Natural killer cell (primary cell): Measurements from ENCODE around the gene C11orf16. TPM values are rescaled to one million over a fixed set of nuclear protein-coding genes. Genes with fewer than 3 reads are reported as not detected.

Experiments
- ATAC-seq, 3 donors: fragments of 150-1000 bp in 2 of 3; fragments of 200-7000 bp in 1 of 3; cut with Tn5 transposase; 1 replicate in 1 of 3; 2 replicates in 2 of 3; pipeline ENCODE4 v1.10.0; 2021; ENCODE audit warnings: mild to moderate bottlenecking in 2 of 3, moderate library complexity in 2 of 3
- DNase-seq, 2 donors: peaks; one replicate each; pipeline versions ENCODE4 v3.0.0 to v3.0.0-alpha.2; 2013 to 2021; ENCODE audit warnings: mixed read lengths in 1 of 2
- H3K27ac ChIP-seq: one replicate; pipeline ENCODE4 v1.5.1; 2013; ENCODE audit warnings: mild to moderate bottlenecking, low read length
- H3K27me3 ChIP-seq: one replicate; pipeline ENCODE4 v1.6.1; 2013; ENCODE audit warnings: low read length; ENCODE audit not compliant: control insufficient read depth, insufficient read depth
- H3K36me3 ChIP-seq: one replicate; pipeline ENCODE4 v1.6.1; 2013; ENCODE audit warnings: low read length; ENCODE audit not compliant: control insufficient read depth, insufficient read depth
- H3K4me1 ChIP-seq: one replicate; pipeline ENCODE4 v1.6.1; 2013; ENCODE audit warnings: low read length; ENCODE audit not compliant: control insufficient read depth, insufficient read depth
- H3K4me3 ChIP-seq: one replicate; pipeline ENCODE4 v1.5.1; 2013; ENCODE audit warnings: low read length
- H3K9me3 ChIP-seq: one replicate; pipeline ENCODE4 v1.6.1; 2013; ENCODE audit warnings: low read length; ENCODE audit not compliant: control insufficient read depth, insufficient read depth
- H3K27ac Mint-ChIP-seq, 2 donors: one replicate each; pipeline ENCODE4 v1.8.0; 2022; ENCODE audit warnings: mild to moderate bottlenecking in 2 of 2, mixed read lengths in 2 of 2, moderate library complexity in 1 of 2
- H3K27me3 Mint-ChIP-seq, 2 donors: one replicate each; pipeline ENCODE4 v1.8.0; 2022; ENCODE audit warnings: low read depth in 2 of 2, mixed read lengths in 2 of 2
- H3K36me3 Mint-ChIP-seq: one replicate; pipeline ENCODE4 v1.8.0; 2022; ENCODE audit warnings: mixed read lengths
- H3K4me1 Mint-ChIP-seq, 2 donors: one replicate each; pipeline ENCODE4 v1.8.0; 2022; ENCODE audit warnings: mixed read lengths in 2 of 2
- H3K4me3 Mint-ChIP-seq: one replicate; pipeline ENCODE4 v1.8.0; 2022; ENCODE audit warnings: mild to moderate bottlenecking, moderate library complexity, mixed read lengths
- H3K9me3 Mint-ChIP-seq, 2 donors: one replicate each; pipeline ENCODE4 v1.8.0; 2022; ENCODE audit warnings: mixed read lengths in 2 of 2
- CTCF ChIP-seq: fragments of 200-600 bp; IDR thresholded peaks from one replicate; pipeline ENCODE4 v1.8.0; 2022; ENCODE audit warnings: antibody characterized with exemption
- WGBS: methylation state at CpG from one replicate; pipeline ENCODE4 v1.1.7; 2013; ENCODE audit warnings: missing lambda C conversion rate; ENCODE audit not compliant: insufficient coverage; 5-methylcytosine and 5-hydroxymethylcytosine counted together
- intact Hi-C: fragments of 100-400 bp; cut with micrococcal nuclease; formaldehyde crosslinking; loops from one replicate; pipeline ENCODE4 v1.14.2; 2022
- total RNA-seq, 4 donors: library from RNA; stranded (reverse); fragments of 120-200 nt in 1 of 4; gene quantifications; one replicate each; pipeline versions ENCODE4 v1.2.3 to v1.2.4, GENCODE V29; 2013 to 2022

Gene C11orf16
- total RNA-seq, 3 donors from 2014 or later (not counting 1 experiment from before 2014, with no cell fraction given): not detected

- Histone ChIP-seq H3K27ac (peak overlapping the region; percentile 32), H3K4me1 (peaks cover 16% of the 10 kb centered on the region), H3K27me3 (no peaks in the 10 kb centered on the region), H3K4me3 (no peak overlapping the region), H3K9me3 (no peaks in the 10 kb centered on the region), H3K36me3 (peaks cover 8% of the 10 kb centered on the region)
- intact Hi-C loops: loop anchor here (2.0 to 5.0 kb wide), 2 partner anchors 43 to 223 kb away; no protein-coding TSS in a partner anchor
- no peaks in the 10 kb centered on the region for H3K36me3 Mint-ChIP-seq
- DNase-seq (peak in 1 of 2 donors; percentile 71), ATAC-seq (peak; percentile 28 to 44 (median 39))
- peak overlapping the region; percentile 61 for H3K4me3 Mint-ChIP-seq
- H3K9me3 Mint-ChIP-seq: no peaks in the 10 kb centered on the region
- H3K27ac Mint-ChIP-seq: peak overlapping the region; percentile 57 to 69
- TF ChIP-seq CTCF: peak; percentile 53
- peaks cover 1 to 2% of the 10 kb centered on the region in 2 donors for H3K27me3 Mint-ChIP-seq
- 9% methylated on average over 9 of the region's 9 CpGs for WGBS
- peaks cover 21 to 30% of the 10 kb centered on the region in 2 donors for H3K4me1 Mint-ChIP-seq
Observed at GRCh38 chr11:8913961-8914660, 18.6 kb downstream of the C11orf16 start.

- under 1% methylated on average over 68 of the region's 68 CpGs for WGBS
- intact Hi-C loops: loop anchor here (5.0 kb wide), 1 partner anchor 46 kb away; no protein-coding TSS in a partner anchor
- Mint-ChIP-seq H3K4me3 (peak within 1 kb of the TSS; percentile 97), H3K9me3 (no peaks in the 10 kb centered on the region), H3K27me3 (peaks cover 12 to 13% of the 10 kb centered on the region in 2 donors), H3K4me1 (peaks cover 21 to 33% of the 10 kb centered on the region in 2 donors), H3K27ac (peak within 1 kb of the TSS in 1 of 2 donors; percentile 83), H3K36me3 (no peaks in the 10 kb centered on the region)
- DNase-seq: peak; percentile 44 to 91
- H3K4me1 ChIP-seq: peaks cover 16% of the 10 kb centered on the region
- no peaks in the 10 kb centered on the region for H3K36me3 ChIP-seq
- ATAC-seq: peak; percentile 66 to 86 (median 78)
- no peak for TF ChIP-seq CTCF
- peak within 1 kb of the TSS; percentile 31 for H3K27ac ChIP-seq
- H3K27me3 ChIP-seq: no peaks in the 10 kb centered on the region
- no peaks in the 10 kb centered on the region for H3K9me3 ChIP-seq
- peak within 1 kb of the TSS; percentile 71 for H3K4me3 ChIP-seq
Observed at GRCh38 chr11:8911029-8911823, 21.5 kb downstream of the C11orf16 start, which contains the start of gene AKIP1. Gene AKIP1 (plus strand): TSS chr11:8911189. CDS start chr11:8911450, 261 bp downstream.

GRCh38 chr11:8910649-8911026 is 22.1 kb downstream of the C11orf16 start:
- peaks cover 12 to 13% of the 10 kb centered on the region in 2 donors for H3K27me3 Mint-ChIP-seq
- H3K9me3 Mint-ChIP-seq: no peaks in the 10 kb centered on the region
- WGBS: 0% methylated on average over 11 of the region's 19 CpGs
- H3K36me3 Mint-ChIP-seq: no peaks in the 10 kb centered on the region
- Histone ChIP-seq H3K27ac (no peak overlapping the region), H3K4me3 (peak overlapping the region; percentile 71), H3K4me1 (peaks cover 16% of the 10 kb centered on the region), H3K36me3 (no peaks in the 10 kb centered on the region), H3K9me3 (no peaks in the 10 kb centered on the region), H3K27me3 (no peaks in the 10 kb centered on the region)
- TF ChIP-seq CTCF: no peak
- peak overlapping the region in 1 of 2 donors; percentile 83 for H3K27ac Mint-ChIP-seq
- H3K4me3 Mint-ChIP-seq: peak overlapping the region; percentile 97
- DNase-seq (no peak), ATAC-seq (peak; percentile 11 to 28 (median 14))
- peaks cover 21 to 33% of the 10 kb centered on the region in 2 donors for H3K4me1 Mint-ChIP-seq
- intact Hi-C loops: loop anchor here (5.0 kb wide), 1 partner anchor 47 kb away; no protein-coding TSS in a partner anchor
